AG04450 (cell line): ENCODE data around the gene PSD. TPM values are rescaled to one million over a fixed set of nuclear protein-coding genes. Genes with fewer than 3 reads are reported as not detected.

Experiments
- CTCF ChIA-PET: fragments of 300-600, 350-600 bp; formaldehyde crosslinking; extraction: SDS; loops from one replicate; lab custom pipeline; 2022; ENCODE audit warnings: antibody characterized with exemption, inconsistent platforms; lab: Charles Lee
- POLR2A ChIA-PET: fragments of 350-600 bp; formaldehyde crosslinking; extraction: SDS; loops from one replicate; lab custom pipeline; 2021; ENCODE audit warnings: antibody characterized with exemption, inconsistent platforms; lab: Yijun Ruan, JAX
- DNase-seq: peaks from one replicate; pipeline ENCODE4 v3.0.0-alpha.2; 2011; ENCODE audit warnings: low read depth, low spot score
- H3K27ac ChIP-seq: one replicate; pipeline ENCODE4 v1.5.1; 2012; ENCODE audit warnings: low read depth, low read length, control low read depth
- H3K27me3 ChIP-seq: one replicate; pipeline ENCODE4 v1.6.0; 2012; ENCODE audit warnings: low read length; ENCODE audit not compliant: control insufficient read depth, insufficient read depth
- H3K4me3 ChIP-seq: 2 replicates; pipeline ENCODE4 v1.5.1; 2011; ENCODE audit warnings: mild to moderate bottlenecking, low read depth, low read length, control low read depth
- H3K9me3 ChIP-seq: 2 replicates; pipeline ENCODE4 v1.5.1; 2012; ENCODE audit warnings: low read length; ENCODE audit not compliant: control insufficient read depth, insufficient read depth
- CTCF ChIP-seq: IDR thresholded peaks from 2 replicates; pipeline ENCODE4 v1.5.1; 2011; ENCODE audit warnings: low read depth, low read length, control low read depth, inconsistent platforms
- polyA plus RNA-seq: library from polyadenylated mRNA; depleted of rRNA; stranded (reverse); fragments of >200 nt; gene quantifications from 2 replicates; pipeline ENCODE4 v1.2.3, GENCODE V29; 2011

The PSD gene
- polyA plus RNA-seq, 1 experiment = 5.5 TPM

GRCh38 chr10:102431452-102432124 lies 13.0 kb upstream of the PSD start:
- TF ChIP-seq CTCF = no peak
- CTCF ChIA-PET = interaction anchor here (2.4 kb wide), 1 partner anchor 9 kb away, joined by 21 read pairs; no protein-coding TSS in a partner anchor
- POLR2A ChIA-PET = interaction anchor here (1.1 to 1.8 kb wide), 3 partner anchors 10 to 262 kb away, joined by 8 to 31 read pairs (median 10); partner anchors contain the start of gene FBXL15
- H3K4me3 ChIP-seq = peak overlapping the region; percentile 93
- no peaks in the 10 kb centered on the region for H3K27me3 ChIP-seq
- H3K9me3 ChIP-seq = no peaks in the 10 kb centered on the region
- peak overlapping the region; percentile 73 for H3K27ac ChIP-seq
- no peak for DNase-seq

- POLR2A ChIA-PET = interaction anchor here (0.6 kb wide), 1 partner anchor 206 kb away, joined by 3 read pairs; no protein-coding TSS in a partner anchor
- no peak overlapping the region for H3K27ac ChIP-seq
- no peak for DNase-seq
- H3K4me3 ChIP-seq = no peak overlapping the region
- no peaks in the 10 kb centered on the region for H3K9me3 ChIP-seq
- CTCF ChIA-PET = no interaction called here
- TF ChIP-seq CTCF = no peak
- no peaks in the 10 kb centered on the region for H3K27me3 ChIP-seq
Observed at GRCh38 chr10:102429468-102429867, 10.9 kb upstream of the PSD start.

DNA sequence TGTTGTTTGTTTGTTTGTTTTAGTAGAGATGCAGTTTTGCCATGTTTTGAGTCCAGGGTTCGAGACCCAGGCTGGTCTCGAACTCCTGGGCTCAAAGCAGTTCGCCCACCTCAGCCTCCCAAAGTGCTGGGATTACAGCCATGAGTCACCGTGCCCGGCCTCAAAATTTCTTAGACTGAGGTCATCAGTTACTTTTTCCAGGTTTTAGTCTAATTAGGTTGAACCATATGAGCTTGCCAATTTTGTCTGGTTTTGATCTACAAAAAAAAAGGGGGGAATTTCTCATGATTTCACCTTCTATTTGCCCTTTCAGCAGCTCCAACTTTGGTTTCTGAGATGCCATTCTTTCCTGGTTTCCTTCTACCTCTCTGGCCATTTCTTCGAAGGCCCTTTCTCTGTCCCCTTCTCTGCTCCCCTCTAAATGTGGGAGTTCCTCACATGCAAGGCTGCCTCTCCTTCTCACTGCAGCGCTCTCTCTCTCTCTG lies 8.3 kb upstream of the PSD start:
- no peak overlapping the region for H3K27ac ChIP-seq
- H3K4me3 ChIP-seq = no peak overlapping the region
- no peak for DNase-seq
- no peak for TF ChIP-seq CTCF
- H3K9me3 ChIP-seq = no peaks in the 10 kb centered on the region; the same call in 1 of the 2 replicates
- ChIA-PET CTCF (no interaction called here), POLR2A (interaction anchor here (0.6 kb wide), 1 partner anchor 22 kb away, joined by 3 read pairs; no protein-coding TSS in a partner anchor)
- H3K27me3 ChIP-seq = no peaks in the 10 kb centered on the region

GRCh38 chr10:102425444-102425843 lies 6.9 kb upstream of the PSD start:
- Histone ChIP-seq H3K4me3 (no peak overlapping the region), H3K9me3 (no peaks in the 10 kb centered on the region; the same call in 1 of the 2 replicates), H3K27me3 (no peaks in the 10 kb centered on the region), H3K27ac (no peak overlapping the region)
- no peak for DNase-seq
- no peak for TF ChIP-seq CTCF
- ChIA-PET POLR2A (interaction anchor here (0.5 kb wide), 1 partner anchor 11 kb away, joined by 5 read pairs; no protein-coding TSS in a partner anchor), CTCF (interaction anchor here (0.8 kb wide), 1 partner anchor 256 kb away, joined by 4 read pairs; no protein-coding TSS in a partner anchor)

GRCh38 chr10:102424916-102425315 lies 6.3 kb upstream of the PSD start:
- no peak for TF ChIP-seq CTCF
- Histone ChIP-seq H3K9me3 (no peaks in the 10 kb centered on the region; the same call in 1 of the 2 replicates), H3K4me3 (no peak overlapping the region), H3K27me3 (no peaks in the 10 kb centered on the region), H3K27ac (no peak overlapping the region)
- ChIA-PET CTCF (interaction anchor here (3.5 kb wide), 1 partner anchor 256 kb away, joined by 14 read pairs; no protein-coding TSS in a partner anchor), POLR2A (no interaction called here)
- DNase-seq = no peak
